OCI-LY1 (cell line): Measurements from ENCODE around the gene IFITM5.

Experiments
- EZH2 ChIP-seq: fragments of 200-600 bp; sonication (generic), shearing (Covaris generic); IDR thresholded peaks from 2 replicates; pipeline ENCODE4 v1.8.0; 2017; ENCODE audit warnings: borderline replicate concordance, mixed run types, mild to moderate bottlenecking, antibody characterized with exemption, low read length, moderate library complexity, mixed read lengths
- TF ChIP-seq, protein P1 (sequence below): fragments of 200-600 bp; sonication (generic), shearing (Covaris generic); IDR thresholded peaks from 2 replicates; pipeline ENCODE4 v1.5.1; 2017; ENCODE audit warnings: mild to moderate bottlenecking, antibody characterized with exemption, low read length, moderate library complexity, mixed read lengths

DNA sequence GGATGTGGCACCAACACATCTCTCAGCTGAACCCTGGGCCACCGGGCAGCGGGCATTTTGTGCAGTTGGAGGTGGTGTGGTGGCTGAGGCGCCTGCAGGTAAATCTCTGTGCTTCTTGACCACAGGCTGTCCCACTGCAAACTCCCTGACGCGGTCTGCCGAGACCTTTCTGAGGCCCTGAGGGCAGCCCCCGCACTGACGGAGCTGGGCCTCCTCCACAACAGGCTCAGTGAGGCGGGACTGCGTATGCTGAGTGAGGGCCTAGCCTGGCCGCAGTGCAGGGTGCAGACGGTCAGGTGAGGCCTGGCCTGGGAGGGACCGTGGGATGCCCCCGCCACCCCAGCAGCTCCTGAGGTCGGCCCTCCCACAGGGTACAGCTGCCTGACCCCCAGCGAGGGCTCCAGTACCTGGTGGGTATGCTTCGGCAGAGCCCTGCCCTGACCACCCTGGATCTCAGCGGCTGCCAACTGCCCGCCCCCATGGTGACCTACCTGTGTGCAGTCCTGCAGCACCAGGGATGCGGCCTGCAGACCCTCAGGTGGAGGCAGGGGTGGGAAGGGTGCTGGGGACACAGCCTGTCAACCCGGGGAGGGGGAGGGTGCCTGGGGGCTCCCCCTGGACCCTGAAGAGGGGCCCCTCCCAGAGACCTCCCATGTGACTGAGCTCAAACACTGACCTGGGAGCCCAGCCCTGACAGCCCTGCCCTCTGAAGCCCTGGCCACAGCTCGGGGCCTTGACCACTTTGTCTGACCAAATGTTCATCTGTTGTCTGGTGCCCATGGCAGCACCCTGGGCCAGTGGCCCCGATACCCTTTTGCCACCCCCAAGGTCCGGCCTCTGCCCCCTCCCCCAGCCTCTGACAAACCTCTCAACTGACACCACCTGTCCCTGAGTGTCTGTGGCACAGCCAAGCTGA lies 15.0 kb downstream of the IFITM5 start:
- TF ChIP-seq, protein P1, sequence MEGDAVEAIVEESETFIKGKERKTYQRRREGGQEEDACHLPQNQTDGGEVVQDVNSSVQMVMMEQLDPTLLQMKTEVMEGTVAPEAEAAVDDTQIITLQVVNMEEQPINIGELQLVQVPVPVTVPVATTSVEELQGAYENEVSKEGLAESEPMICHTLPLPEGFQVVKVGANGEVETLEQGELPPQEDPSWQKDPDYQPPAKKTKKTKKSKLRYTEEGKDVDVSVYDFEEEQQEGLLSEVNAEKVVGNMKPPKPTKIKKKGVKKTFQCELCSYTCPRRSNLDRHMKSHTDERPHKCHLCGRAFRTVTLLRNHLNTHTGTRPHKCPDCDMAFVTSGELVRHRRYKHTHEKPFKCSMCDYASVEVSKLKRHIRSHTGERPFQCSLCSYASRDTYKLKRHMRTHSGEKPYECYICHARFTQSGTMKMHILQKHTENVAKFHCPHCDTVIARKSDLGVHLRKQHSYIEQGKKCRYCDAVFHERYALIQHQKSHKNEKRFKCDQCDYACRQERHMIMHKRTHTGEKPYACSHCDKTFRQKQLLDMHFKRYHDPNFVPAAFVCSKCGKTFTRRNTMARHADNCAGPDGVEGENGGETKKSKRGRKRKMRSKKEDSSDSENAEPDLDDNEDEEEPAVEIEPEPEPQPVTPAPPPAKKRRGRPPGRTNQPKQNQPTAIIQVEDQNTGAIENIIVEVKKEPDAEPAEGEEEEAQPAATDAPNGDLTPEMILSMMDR: no peak
- no peak for TF ChIP-seq EZH2
